ENCODE measurements around the gene PHB1. TPM values are rescaled to one million over a fixed set of nuclear protein-coding genes. Genes with fewer than 3 reads are reported as not detected.

Gene PHB1
- total RNA-seq, 1 experiment from 2014 or later: 413 TPM

DNA sequence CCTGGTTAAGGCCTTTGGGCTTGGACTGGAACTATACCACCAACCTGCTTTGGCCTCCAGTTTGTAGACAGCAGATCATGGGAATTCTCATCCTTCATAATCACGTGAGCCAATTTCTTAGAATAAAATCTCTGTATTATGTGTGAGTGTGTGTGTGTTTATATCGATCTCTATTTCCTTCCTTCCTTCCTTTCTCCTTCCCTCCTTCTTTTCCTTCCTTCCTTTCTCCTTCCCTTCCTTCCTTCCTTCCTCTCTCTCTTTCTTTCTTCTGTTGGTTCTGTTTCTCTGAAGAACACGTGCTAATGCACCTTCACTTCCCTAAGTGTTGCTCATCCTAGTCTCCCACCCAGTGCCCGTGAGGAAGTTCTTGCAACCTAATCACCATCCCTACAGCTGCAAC is 35.5 kb upstream of the PHB1 start:
- Mint-ChIP-seq H3K4me3 (ENCODE audit: low read depth, unreplicated experiment) (no peak overlapping the region), H3K27me3 (ENCODE audit: unreplicated experiment) (peaks cover 81% of the 10 kb centered on the region)
- BruUV-seq (replicated peaks): no TSS peak

GRCh38 chr17:49447628-49448302 is 33.1 kb upstream of the PHB1 start:
- CTCF ChIA-PET: interaction anchor here (0.7 kb wide), 1 partner anchor 10 kb away, joined by 3 read pairs; no protein-coding TSS in a partner anchor
- no peak overlapping the region for H3K27ac Mint-ChIP-seq (ENCODE audit: unreplicated experiment)
- intact Hi-C loops (cut with micrococcal nuclease; ENCODE audit: unreplicated experiment): no loop called here
- no peaks in the 10 kb centered on the region for H3K4me1 Mint-ChIP-seq (ENCODE audit: low read depth, unreplicated experiment)
- peaks cover 81% of the 10 kb centered on the region for H3K27me3 Mint-ChIP-seq (ENCODE audit: unreplicated experiment)
- no TSS peak for BruUV-seq (replicated peaks)
- TF ChIP-seq, protein P1, sequence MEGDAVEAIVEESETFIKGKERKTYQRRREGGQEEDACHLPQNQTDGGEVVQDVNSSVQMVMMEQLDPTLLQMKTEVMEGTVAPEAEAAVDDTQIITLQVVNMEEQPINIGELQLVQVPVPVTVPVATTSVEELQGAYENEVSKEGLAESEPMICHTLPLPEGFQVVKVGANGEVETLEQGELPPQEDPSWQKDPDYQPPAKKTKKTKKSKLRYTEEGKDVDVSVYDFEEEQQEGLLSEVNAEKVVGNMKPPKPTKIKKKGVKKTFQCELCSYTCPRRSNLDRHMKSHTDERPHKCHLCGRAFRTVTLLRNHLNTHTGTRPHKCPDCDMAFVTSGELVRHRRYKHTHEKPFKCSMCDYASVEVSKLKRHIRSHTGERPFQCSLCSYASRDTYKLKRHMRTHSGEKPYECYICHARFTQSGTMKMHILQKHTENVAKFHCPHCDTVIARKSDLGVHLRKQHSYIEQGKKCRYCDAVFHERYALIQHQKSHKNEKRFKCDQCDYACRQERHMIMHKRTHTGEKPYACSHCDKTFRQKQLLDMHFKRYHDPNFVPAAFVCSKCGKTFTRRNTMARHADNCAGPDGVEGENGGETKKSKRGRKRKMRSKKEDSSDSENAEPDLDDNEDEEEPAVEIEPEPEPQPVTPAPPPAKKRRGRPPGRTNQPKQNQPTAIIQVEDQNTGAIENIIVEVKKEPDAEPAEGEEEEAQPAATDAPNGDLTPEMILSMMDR (IDR thresholded peaks at IDR 0.05; ENCODE audit: unreplicated experiment): no peak
- DNase-seq: no peak
- no peaks in the 10 kb centered on the region for H3K9me3 Mint-ChIP-seq (ENCODE audit: low read depth, unreplicated experiment)
- H3K4me3 Mint-ChIP-seq (ENCODE audit: low read depth, unreplicated experiment): no peak overlapping the region
- no peaks in the 10 kb centered on the region for H3K36me3 Mint-ChIP-seq (ENCODE audit: insufficient read depth, unreplicated experiment)

More for the DNA sequence above, 35.5 kb upstream of the PHB1 start:
- TF ChIP-seq, protein P1 (IDR thresholded peaks at IDR 0.05; ENCODE audit: unreplicated experiment): no peak
- intact Hi-C loops (cut with micrococcal nuclease; ENCODE audit: unreplicated experiment): no loop called here
- Mint-ChIP-seq H3K4me1 (ENCODE audit: low read depth, unreplicated experiment) (peaks cover 8% of the 10 kb centered on the region), H3K27ac (ENCODE audit: unreplicated experiment) (no peak overlapping the region), H3K36me3 (ENCODE audit: insufficient read depth, unreplicated experiment) (no peaks in the 10 kb centered on the region), H3K9me3 (ENCODE audit: low read depth, unreplicated experiment) (no peaks in the 10 kb centered on the region)
- no peak for DNase-seq
- CTCF ChIA-PET: no interaction called here

- no peak overlapping the region for H3K27ac Mint-ChIP-seq (ENCODE audit: unreplicated experiment)
- no peaks in the 10 kb centered on the region for H3K4me1 Mint-ChIP-seq (ENCODE audit: low read depth, unreplicated experiment)
- peaks cover 96% of the 10 kb centered on the region for H3K27me3 Mint-ChIP-seq (ENCODE audit: unreplicated experiment)
- CTCF ChIA-PET: interaction anchor here (0.6 kb wide), 1 partner anchor 232 kb away, joined by 4 read pairs; no protein-coding TSS in a partner anchor
- TF ChIP-seq, protein P1 (IDR thresholded peaks at IDR 0.05; ENCODE audit: unreplicated experiment): no peak
- no peak for DNase-seq
- intact Hi-C loops (cut with micrococcal nuclease; ENCODE audit: unreplicated experiment): no loop called here
- no peak overlapping the region for H3K4me3 Mint-ChIP-seq (ENCODE audit: low read depth, unreplicated experiment)
- H3K9me3 Mint-ChIP-seq (ENCODE audit: low read depth, unreplicated experiment): no peaks in the 10 kb centered on the region
- BruUV-seq (replicated peaks): no TSS peak
- H3K36me3 Mint-ChIP-seq (ENCODE audit: insufficient read depth, unreplicated experiment): no peaks in the 10 kb centered on the region
Measured at GRCh38 chr17:49445591-49445990, 30.9 kb upstream of the PHB1 start.

- Mint-ChIP-seq H3K4me3 (ENCODE audit: low read depth, unreplicated experiment) (no peak overlapping the region), H3K36me3 (ENCODE audit: insufficient read depth, unreplicated experiment) (no peaks in the 10 kb centered on the region), H3K4me1 (ENCODE audit: low read depth, unreplicated experiment) (no peaks in the 10 kb centered on the region), H3K9me3 (ENCODE audit: low read depth, unreplicated experiment) (no peaks in the 10 kb centered on the region), H3K27me3 (ENCODE audit: unreplicated experiment) (peaks cover 98% of the 10 kb centered on the region), H3K27ac (ENCODE audit: unreplicated experiment) (no peak overlapping the region)
- CTCF ChIA-PET: no interaction called here
- DNase-seq: no peak
- BruUV-seq (replicated peaks): no TSS peak
- intact Hi-C loops (cut with micrococcal nuclease; ENCODE audit: unreplicated experiment): no loop called here
- TF ChIP-seq, protein P1 (IDR thresholded peaks at IDR 0.05; ENCODE audit: unreplicated experiment): no peak
Measured at GRCh38 chr17:49444384-49444783, 29.7 kb upstream of the PHB1 start.
